ENCODE results near the gene COLGALT1.

- TF ChIP-seq POLR2AphosphoS5 (IDR thresholded peaks at IDR 0.05; ENCODE audit: low read depth, low read length) (no peak), REST (IDR thresholded peaks at IDR 0.05; ENCODE audit: insufficient read depth in 1 of 2, low read depth in 2 of 2, low read length in 2 of 2) (no peak), FOXP2 (optimal IDR thresholded peaks at IDR 0.05; ENCODE audit: borderline replicate concordance, extremely low read depth, extremely low read length, insufficient read depth) (no peak), TAF1 (IDR thresholded peaks at IDR 0.05; ENCODE audit: borderline replicate concordance, insufficient read depth, low read length) (no peak)
Observed at GRCh38 chr19:17606590-17607185, 51.2 kb downstream of the COLGALT1 start.

All from PFSK-1 (cell line).